Activated CD4-positive, CD25-positive, alpha-beta regulatory T cell (primary cell): ENCODE measurements around the gene TNFAIP2.
"Not testable (repeated sequence)": the region's sequence is repeated elsewhere in the genome, so short reads cannot be mapped to it uniquely, and the experiment has no call there.

Experiments used
- DNase-seq, 4 experiments: peaks; one replicate each; lab custom pipeline; 2025; lab: John Stamatoyannopoulos, UW

Gene TNFAIP2

DNA sequence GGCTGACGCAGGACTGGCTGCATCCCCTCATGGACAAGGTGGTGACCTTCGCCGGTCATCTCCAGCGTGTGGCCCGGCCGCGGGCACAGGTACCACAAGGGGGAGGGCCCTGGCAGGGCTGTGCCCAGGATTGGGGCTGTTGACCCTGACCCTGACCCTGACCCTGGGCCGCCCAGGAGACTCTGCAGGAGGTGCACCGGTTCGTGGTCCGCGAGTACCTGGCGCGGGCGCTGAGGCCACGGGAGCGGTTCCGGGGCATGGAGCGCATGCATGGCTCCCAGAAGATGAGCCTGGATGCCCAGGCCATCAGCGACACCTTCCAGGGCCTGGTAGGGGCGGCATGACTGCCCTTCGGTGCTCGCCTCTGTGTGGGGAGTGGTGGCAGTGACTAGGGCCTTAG is 15.8 kb upstream of the TNFAIP2 start:
- DNase-seq, result no peak

DNA sequence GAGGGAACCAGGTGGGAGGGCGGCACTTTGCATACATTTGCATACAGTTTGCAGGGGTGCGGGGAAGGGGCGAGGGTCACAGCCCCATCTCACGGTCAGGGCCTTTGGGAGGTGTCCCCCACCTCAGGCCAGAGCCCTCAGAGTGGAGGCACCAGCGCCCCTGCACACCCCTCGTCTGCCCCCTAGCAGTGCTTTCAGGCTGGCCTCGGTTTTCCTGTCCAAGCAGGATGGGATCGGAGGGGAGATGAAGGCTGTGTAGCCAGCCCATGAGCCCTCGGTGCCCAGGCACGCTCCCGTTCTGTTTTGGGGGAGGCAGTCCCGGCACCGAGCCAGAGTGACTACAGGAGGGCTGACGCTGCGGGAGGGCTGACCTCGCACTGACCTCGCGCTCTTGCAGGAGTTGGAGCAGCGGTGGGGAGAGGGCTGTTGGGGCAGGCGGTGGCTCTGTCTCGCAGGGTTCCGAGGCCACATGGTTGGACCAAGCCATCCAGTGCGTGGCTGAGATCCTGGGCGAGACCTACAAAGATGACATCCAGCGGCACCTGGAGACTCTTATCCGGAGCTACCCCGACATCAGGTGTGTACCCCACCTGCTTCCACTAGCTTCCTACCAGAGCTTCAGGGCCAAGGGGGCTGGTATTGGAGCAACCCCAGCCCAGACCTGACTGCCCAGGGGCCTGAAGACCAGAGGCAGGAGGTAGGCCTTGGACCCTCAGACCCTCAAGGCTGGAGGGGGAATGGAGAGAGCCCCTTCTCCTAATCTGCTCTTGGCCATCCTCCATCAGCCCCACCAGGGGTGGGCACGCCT is 15.1 kb upstream of the TNFAIP2 start:
- no peak for DNase-seq

GRCh38 chr14:103108749-103109207 is 14.5 kb upstream of the TNFAIP2 start:
- DNase-seq, result no peak

DNA sequence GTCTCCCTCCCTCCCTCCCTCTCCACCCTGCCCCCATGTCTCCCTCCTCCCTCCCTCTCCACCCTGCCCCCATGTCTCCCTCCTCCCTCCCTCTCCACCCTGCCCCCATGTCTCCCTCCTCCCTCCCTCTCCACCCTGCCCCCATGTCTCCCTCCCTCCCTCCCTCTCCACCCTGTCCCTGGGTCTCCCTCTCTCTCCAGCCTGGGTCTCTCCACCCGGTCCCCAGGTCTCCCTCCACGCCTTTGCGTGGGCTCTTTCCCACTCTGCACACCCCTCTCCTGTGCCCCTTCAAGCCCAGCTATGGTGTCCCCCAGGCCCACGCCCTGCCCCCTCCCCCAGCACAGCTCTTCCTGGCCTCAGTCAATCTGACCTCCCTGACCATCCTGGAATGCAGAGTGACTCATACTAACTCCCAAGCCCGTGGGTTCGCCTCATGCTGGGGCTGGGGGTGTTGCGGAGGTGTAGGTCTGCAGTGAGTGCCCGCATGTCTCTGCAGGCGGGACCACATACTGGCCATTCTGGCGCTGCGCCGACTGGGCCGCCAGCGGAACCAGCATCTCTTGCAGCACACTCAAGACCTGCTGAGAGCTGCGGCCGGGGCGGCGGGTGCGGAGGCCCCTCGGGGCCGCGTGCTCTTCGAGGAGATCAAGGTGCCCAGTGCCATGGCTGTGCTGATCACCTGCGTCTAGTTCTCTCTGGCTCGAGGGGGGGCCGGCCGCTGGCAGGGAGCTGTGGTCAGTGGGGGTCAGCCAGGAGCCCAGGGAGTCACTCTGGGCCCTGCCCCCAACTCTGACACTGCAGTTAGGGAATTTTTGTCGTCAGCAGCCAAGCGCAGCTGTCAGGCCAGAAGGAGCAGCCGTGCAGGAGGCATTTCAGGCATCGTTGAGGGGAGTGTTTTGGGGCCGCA is 13.5 kb upstream of the TNFAIP2 start:
- no peak for DNase-seq

DNA sequence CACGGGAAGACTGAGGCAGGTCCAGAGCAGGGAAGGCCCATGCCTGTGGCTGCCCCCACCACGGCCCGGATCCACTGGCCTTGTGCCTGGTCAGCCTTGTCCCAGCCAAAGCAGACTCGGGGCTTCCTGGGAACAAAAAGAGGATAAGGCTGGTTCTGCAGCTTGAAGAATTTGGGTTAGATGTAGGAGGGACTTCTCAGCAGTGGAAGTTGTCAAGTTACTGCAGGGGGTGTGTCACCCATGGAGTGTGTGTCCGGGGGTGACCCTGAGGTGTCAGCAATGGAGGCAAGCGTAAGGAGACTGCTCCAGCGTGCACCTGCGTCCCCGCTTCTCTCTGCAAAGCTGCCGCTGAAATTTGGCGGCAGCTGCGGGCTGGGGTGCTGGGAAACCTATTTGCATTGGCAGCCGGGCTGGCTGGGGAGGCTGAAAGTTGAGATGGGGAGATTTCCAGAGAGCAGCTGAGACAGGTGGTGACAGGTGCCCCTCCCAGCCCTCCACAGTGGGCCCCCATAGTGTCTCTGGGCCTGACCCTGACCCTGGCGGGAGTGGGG is 12.5 kb upstream of the TNFAIP2 start:
- DNase-seq, result no peak

DNA sequence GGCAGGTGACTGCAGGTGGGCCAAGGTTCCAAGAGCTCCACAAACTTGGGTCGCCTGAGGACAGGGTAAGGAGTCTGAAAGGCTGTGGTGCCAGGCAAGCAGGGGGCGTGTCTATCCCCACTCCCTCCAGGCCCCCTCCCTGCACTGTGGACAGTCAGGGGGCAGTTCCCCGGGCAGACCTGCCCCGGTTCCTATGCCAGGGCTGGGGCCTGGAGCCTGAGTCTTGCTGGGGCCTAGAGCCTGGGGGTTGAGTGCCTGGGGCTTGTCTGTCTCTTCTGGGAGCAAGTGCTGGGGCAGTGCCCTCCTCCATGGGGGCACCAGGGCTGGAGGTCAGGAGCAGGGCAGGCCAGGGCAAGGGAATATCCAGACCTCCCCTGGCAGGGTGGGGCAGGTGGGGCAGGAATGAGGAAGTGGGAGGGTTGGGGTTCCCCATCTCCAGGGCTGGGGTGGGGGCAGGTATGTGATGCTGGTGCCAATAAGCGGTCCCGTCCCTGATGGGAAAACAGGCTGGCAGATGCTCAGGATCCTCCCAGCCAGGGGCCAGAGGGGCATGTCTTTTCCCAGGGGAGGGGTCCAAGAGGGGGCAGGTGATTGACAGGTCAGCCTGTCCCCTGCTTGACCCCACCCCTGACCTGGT is 11.9 kb upstream of the TNFAIP2 start:
- no peak for DNase-seq

- no peak for DNase-seq
These were observed 10.6 kb upstream of the TNFAIP2 start for GRCh38 chr14:103112400-103113243.

- DNase-seq, result no peak
These were observed 10.0 kb upstream of the TNFAIP2 start for GRCh38 chr14:103113303-103113702.

DNA sequence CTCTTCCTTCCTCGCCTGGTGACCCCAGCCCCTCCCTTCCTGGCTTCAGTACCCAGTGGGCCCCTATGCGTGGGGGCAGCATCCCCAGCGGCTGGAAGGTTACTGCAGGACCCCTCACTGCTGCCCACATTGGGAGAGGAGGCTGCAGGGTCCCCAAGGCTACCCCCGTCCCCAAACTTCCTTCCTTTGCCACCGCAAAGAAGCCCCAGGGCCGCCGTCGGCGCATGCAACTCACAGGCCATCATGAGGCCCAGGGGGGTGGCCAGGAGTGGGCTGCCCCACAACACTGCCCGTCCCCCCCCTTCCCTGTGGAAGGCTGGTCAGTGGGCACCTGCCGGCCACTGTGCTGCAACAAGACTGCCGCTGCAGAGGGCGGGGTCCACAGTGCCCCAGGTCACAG is 9.5 kb upstream of the TNFAIP2 start:
- no peak for DNase-seq

DNA sequence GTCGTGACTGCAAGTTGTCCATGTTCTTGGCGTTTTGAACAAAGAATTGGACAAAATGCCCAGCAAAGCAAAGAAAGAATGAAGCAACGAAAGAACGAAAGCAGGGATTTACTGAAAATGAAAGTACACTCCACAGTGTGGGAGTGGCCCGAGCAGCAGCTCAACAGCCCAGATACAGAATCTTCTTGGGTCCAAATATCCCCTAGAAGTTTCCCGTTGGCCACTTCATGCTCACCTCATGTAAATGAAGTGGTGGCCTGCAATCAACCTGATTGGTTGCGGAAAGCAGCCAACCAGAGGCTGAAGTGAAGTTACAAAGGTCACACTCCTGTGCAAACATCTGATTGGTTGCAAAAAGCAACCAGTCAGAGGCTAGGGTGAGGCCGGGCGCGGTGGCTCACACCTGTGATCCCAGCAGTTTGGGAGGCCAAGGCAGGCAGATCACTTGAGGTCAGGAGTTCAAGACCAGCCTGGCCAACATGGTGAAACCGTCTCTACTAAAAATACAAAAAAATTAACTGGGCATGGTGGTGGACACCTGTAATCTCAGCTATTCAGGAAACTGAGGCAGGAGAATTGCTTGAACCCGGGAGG is 8.1 kb upstream of the TNFAIP2 start:
- not testable (repeated sequence) for DNase-seq

- DNase-seq, result no peak
These were observed 7.3 kb upstream of the TNFAIP2 start for GRCh38 chr14:103115845-103116572.

DNA sequence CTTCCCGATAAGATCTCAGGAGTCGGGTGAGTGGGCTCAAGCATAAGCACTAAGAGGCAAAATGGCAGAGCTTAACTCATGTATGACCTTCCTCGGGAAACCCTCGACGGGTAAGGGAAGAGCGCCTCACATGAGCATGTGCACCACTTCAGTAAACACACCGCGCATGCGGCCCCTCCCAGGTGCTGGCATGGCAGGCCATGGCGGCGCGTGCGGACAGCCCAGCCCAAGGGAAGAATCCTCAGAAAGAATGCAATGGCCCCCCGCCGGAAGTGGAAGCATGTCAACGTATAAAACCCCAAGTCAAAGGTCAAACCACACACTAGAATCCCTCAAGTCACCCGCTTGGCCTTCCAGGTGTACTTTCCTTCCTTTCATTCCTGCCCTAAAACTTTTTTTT is 6.6 kb upstream of the TNFAIP2 start:
- DNase-seq, result no peak

DNA sequence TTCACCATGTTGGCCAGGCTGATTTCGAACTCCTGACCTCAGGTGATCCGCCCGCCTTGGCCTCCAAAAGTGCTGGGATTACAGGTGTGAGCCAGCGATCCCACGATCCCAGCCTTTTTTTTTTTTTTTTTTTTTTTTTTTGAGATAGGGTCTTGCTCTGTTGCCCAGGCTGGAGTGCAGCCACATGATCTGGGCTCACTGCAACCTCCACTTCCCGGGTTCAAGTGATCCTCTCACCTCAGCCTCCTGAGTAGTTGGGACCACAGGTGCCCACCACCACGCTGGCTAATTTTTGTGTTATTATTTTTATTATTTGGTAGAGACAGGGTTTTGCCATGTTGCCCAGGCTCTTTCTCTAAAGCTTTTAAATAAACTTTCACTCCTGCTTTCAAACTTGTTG is 5.8 kb upstream of the TNFAIP2 start:
- not testable (repeated sequence) for DNase-seq

GRCh38 chr14:103118018-103118662 is 5.1 kb upstream of the TNFAIP2 start:
- no peak for DNase-seq

GRCh38 chr14:103118663-103119404 is 4.4 kb upstream of the TNFAIP2 start:
- no peak for DNase-seq

DNA sequence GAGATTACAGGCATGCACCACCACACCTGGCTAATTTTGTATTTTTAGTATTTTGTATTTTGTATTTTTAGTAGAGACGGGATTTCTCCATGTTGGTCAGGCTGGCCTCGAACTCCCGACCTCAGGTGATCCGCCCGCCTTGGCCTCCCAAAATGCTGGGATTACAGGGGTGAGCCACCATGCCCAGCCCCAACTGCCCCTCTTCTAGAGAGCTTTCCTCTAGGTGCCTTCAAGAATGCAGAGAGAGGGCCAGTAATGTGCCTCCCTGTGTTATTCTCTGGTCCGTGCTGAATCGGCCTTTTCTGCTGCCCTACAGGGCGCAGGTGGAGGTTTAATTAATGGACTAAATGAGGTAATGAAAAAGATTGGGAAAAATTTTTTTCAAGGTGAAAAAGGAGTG is 3.7 kb upstream of the TNFAIP2 start:
- not testable (repeated sequence) for DNase-seq

DNA sequence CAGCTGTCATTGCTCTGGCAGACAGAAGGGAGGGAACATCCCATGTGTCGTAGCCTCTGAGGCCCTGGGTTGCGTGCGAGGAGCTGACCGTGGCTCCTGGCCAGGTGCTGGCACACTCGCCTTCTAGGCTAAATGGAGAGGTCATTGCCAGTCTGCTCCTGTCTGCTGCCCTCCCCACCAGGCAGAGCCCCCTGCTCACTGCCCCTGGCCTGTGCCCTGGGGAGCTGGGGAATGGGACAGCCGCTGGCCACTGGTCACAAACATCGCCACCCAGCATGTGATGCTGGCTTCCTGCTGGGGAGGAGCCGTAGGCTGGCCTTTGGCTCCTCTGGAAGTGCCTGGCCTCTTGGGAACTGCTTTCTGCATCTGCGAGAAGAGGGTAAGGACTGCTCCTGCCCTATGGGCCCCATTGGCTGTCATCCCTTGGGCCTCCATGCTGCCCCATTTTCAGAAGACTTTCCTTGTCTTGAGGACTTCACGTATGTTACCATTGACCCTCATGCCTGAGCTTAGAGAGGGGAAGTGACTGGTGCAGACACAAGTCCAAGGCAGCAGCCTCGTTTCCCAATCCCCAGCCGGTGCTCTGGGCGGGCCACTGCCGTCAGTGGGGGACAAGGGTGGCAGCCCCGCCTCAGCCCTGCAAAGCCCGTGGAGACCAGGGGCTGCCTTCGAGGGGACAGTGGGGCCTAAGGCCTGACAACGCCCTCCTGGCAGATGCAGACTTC is 2.0 kb upstream of the TNFAIP2 start:
- no peak for DNase-seq
